Breast epithelium (tissue), 3 donors: ENCODE measurements around the gene AUNIP.

Experiments
- CTCF ChIP-seq, 3 donors: fragments of 450-650 bp; IDR thresholded peaks; one replicate each; pipeline ENCODE4 v1.5.1; 2016 to 2017; ENCODE audit warnings: antibody characterized with exemption in 3 of 3, mild to moderate bottlenecking in 3 of 3, moderate library complexity in 3 of 3
- POLR2AphosphoS5 ChIP-seq, 3 donors: sonication (generic); formaldehyde crosslinking; IDR thresholded peaks; one replicate each; pipeline ENCODE4 v1.6.1; 2017; ENCODE audit warnings: antibody characterized with exemption in 3 of 3

GRCh38 chr1:25900219-25900618 lies 41.0 kb upstream of the AUNIP start:
- TF ChIP-seq CTCF (IDR thresholded peaks at IDR 0.05) (no peak), POLR2AphosphoS5 (IDR thresholded peaks at IDR 0.05) (no peak)
